PC-9 (cell line): ENCODE data around the gene TWNK.

ENCODE experiments used
- CTCF ChIP-seq: fragments of 200-600 bp; sonication (generic); conservative IDR thresholded peaks from 2 replicates; pipeline ENCODE4 v1.6.1; 2017; ENCODE audit warnings: mixed run types, antibody characterized with exemption, mild to moderate bottlenecking, moderate library complexity
- EZH2 ChIP-seq: fragments of 200-600 bp; sonication (generic); IDR thresholded peaks from 2 replicates; pipeline ENCODE4 v1.8.0; 2017; ENCODE audit warnings: antibody characterized with exemption, low read depth

- TF ChIP-seq CTCF (no peak), EZH2 (no peak)
Observed at GRCh38 chr10:100967332-100967731, 20.0 kb upstream of the TWNK start.
